Thoracic aorta (tissue), 2 donors: Measurements from ENCODE around the gene TAF10. TPM values are rescaled to one million over a fixed set of nuclear protein-coding genes. Genes with fewer than 3 reads are reported as not detected.

ENCODE experiments used
- ATAC-seq: fragments of 150-250 bp; one replicate; pipeline ENCODE4 v1.8.0; 2017; ENCODE audit warnings: low read depth; ENCODE audit not compliant: insufficient number of reproducible peaks, low FRiP score
- DNase-seq: peaks from one replicate; pipeline ENCODE4 v3.0.0-alpha.2; 2020; ENCODE audit warnings: low spot score
- H3K27ac ChIP-seq, 2 donors: fragments of 200-600 bp; sonication (generic); 1 replicate in 1 of 2; 2 replicates in 1 of 2; pipeline ENCODE4 v1.5.1; 2016; ENCODE audit warnings: mild to moderate bottlenecking in 2 of 2, moderate library complexity in 2 of 2
- H3K27me3 ChIP-seq: fragments of 200-600 bp; sonication (generic); replicated peaks from 2 replicates; pipeline ENCODE4 v1.6.0; 2016; ENCODE audit warnings: mild to moderate bottlenecking; ENCODE audit not compliant: insufficient read depth
- H3K36me3 ChIP-seq: fragments of 200-600 bp; sonication (generic); one replicate; pipeline ENCODE4 v1.5.1; 2016
- H3K4me1 ChIP-seq, 2 donors: fragments of 200-600 bp; sonication (generic); 1 replicate in 1 of 2; 2 replicates in 1 of 2; pipeline versions ENCODE4 v1.5.1 to v1.6.0; 2016; ENCODE audit warnings: low read depth in 2 of 2, mild to moderate bottlenecking in 1 of 2; ENCODE audit not compliant: control insufficient read depth in 1 of 2
- H3K4me3 ChIP-seq: fragments of 200-600 bp; sonication (generic); 2 replicates; pipeline ENCODE4 v1.5.1; 2016; ENCODE audit warnings: mild to moderate bottlenecking
- H3K9me3 ChIP-seq: fragments of 200-600 bp; sonication (generic); 2 replicates; pipeline ENCODE4 v1.5.1; 2016
- total RNA-seq, 2 donors: library from RNA; depleted of rRNA; stranded (reverse); fragments of >200 nt; gene quantifications; one replicate each; pipeline versions ENCODE4 v1.1.0 to v1.2.3, GENCODE V29; 2016
- TF ChIP-seq, protein P1 (sequence below): fragments of 200-600 bp; sonication (generic); IDR thresholded peaks from one replicate; pipeline ENCODE4 v1.5.1; 2019; ENCODE audit warnings: antibody characterized with exemption

Gene TAF10
- total RNA-seq, 2 donors from 2014 or later = 39.5 to 40.0 TPM

DNA sequence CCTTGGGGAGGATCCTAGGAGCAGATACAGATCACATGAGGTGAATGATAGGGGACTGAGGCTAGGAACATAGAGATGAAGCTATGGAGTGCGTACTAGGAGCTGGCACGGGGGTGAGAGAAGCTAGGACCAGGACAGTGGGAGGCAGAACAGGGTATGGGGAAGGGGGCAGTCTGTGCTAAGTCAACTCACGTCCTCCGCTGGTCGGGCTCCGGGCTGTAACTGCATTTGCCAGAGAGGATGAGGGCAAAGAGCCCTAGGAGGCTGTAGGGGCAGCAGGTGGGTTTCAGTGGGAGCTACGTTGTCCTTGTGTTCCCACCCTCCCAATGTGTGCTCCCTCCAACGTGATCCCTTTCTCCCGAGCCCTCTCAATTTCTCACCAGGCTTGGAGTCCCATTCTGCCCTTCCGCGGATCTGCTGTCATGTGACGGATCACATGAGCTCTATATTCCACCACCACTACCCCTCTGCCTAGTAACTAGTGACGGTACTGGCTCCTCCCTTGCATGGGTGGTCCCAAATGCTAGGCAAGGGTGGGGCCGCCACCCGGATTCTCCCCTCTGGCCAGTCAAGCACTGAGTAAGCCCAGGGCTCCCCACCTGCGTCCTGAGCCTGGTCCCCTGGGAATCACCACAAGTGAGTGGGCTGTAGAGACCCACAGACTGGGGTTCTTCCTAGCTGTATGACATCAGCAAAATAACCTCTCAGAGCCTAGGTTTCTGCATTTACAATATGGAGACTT, 7.2 kb upstream of the TAF10 start, which contains the start of gene TPP1:
Gene TPP1 (minus strand): TSS at position 419 of the 742 bp plus-strand sequence. CDS start 22 bp downstream, at position 397.
- Histone ChIP-seq H3K9me3 (no peaks in the 10 kb centered on the region), H3K4me1 (peaks cover 13 to 23% of the 10 kb centered on the region in 2 donors), H3K36me3 (peaks cover 11% of the 10 kb centered on the region), H3K27ac (peak within 1 kb of the TSS; percentile 75 to 80), H3K4me3 (peak within 1 kb of the TSS; percentile 93), H3K27me3 (no peaks in the 10 kb centered on the region)
- DNase-seq = peak; percentile 93
- TF ChIP-seq, protein P1, sequence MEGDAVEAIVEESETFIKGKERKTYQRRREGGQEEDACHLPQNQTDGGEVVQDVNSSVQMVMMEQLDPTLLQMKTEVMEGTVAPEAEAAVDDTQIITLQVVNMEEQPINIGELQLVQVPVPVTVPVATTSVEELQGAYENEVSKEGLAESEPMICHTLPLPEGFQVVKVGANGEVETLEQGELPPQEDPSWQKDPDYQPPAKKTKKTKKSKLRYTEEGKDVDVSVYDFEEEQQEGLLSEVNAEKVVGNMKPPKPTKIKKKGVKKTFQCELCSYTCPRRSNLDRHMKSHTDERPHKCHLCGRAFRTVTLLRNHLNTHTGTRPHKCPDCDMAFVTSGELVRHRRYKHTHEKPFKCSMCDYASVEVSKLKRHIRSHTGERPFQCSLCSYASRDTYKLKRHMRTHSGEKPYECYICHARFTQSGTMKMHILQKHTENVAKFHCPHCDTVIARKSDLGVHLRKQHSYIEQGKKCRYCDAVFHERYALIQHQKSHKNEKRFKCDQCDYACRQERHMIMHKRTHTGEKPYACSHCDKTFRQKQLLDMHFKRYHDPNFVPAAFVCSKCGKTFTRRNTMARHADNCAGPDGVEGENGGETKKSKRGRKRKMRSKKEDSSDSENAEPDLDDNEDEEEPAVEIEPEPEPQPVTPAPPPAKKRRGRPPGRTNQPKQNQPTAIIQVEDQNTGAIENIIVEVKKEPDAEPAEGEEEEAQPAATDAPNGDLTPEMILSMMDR = no peak
- peak; percentile 98 for ATAC-seq

DNA sequence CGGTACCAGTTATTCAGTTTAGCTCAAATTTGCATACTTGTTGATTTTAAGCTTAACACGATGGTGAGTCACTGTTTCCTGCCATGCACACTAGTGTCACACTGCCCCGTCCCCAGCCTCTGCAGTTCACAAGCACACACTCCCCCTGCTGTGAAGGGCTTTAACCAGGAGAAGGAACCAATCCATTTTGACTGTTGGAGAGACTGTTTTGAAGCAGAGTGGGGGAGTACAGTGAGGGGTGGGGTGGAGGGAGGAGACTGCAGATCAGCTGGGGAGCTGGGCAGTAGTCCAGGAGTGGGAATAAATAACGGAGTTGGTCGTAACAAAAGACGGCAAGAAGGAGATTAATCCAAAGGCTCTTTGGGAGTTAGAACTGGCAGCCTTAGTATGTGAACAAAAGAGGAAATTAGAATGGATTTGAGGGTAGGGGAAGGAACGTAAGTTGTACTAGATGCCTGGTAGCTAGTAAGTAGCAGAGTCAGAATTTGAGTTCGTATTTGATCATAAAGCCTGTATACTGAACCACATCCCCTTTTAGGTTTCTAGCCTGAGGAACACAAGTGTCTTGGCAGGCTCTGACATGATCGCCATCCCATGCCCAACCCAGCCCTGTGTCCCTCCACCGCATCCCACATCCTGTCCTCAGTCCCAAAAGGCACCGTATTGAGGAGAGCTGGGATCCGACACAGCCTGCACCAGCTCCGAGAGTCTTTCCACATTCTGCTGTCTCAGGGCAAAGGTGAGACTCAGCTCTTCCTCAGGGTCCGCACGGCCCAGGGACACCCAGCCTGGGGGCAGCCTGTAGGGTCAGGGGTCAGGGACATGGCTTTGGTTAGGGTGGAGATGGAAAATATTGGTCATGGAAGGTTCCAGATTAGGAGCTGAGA, 6.3 kb upstream of the TAF10 start:
- Histone ChIP-seq H3K4me3 (peak overlapping the region; percentile 93), H3K27me3 (no peaks in the 10 kb centered on the region), H3K27ac (peak overlapping the region; percentile 75 to 80), H3K4me1 (peaks cover 17 to 26% of the 10 kb centered on the region in 2 donors), H3K36me3 (peaks cover 11% of the 10 kb centered on the region), H3K9me3 (no peaks in the 10 kb centered on the region)
- TF ChIP-seq, protein P1 = no peak
- peak; percentile 10 for ATAC-seq
- DNase-seq = no peak

DNA sequence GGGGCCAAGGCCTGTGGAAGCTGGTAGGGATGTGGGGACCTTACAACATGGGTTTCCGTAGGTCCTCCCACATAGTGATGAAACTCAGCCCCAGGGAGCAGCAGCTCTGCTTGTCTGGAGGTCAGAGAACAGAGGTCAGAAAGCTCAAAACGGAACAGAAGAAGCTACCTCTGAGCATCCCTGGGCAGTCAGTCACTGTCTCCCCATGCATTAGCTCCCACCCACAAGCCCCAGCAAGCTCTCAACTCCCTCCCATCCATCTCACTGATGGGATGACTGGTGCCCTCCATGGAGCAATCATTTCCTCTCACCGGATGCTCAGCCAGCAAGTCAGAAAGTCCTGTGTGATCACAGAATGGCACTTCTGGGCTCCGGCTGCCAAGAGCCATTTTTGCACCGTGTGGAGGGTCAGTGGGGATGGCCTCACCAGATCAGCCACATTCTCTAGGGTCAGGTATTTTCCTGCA, 5.3 kb upstream of the TAF10 start:
- Histone ChIP-seq H3K4me1 (peaks cover 23 to 31% of the 10 kb centered on the region in 2 donors), H3K27ac (peak overlapping the region; percentile 4 to 80), H3K27me3 (no peaks in the 10 kb centered on the region), H3K4me3 (peak overlapping the region; percentile 93), H3K9me3 (no peaks in the 10 kb centered on the region), H3K36me3 (peaks cover 11% of the 10 kb centered on the region)
- DNase-seq = no peak
- no peak for ATAC-seq
- TF ChIP-seq, protein P1 = no peak

DNA sequence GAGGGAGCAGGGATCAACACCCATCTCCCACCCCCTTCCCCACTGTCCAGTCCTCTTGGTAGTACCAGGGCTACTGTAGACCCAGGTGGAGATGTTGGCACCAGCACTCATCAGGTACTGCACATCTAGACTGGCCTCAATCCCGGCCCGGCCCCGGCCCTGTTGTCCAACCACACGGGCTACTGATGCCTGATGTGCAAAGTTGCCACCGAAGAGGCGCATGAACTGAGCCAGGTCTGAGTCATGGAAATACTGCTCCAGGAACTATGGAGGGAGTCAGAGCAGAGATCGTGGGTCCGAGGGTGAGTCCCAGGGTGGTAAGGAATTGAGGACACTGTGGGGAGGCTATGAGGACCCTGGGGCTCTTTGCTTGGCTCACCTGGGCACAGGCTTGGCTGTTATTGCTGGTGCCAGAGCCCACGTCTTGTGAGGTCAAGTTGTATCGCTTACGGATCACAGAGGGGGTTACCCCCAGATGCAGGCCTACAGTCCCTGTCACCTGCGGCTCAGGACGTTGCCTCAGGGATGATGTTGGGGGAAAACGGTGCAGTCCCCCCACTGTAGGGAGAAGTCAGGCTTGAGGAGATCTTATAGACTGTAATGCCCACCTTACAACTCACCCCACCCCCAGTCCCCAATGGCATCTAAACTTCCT, 4.7 kb upstream of the TAF10 start:
- TF ChIP-seq, protein P1 = no peak
- peaks cover 23 to 31% of the 10 kb centered on the region in 2 donors for H3K4me1 ChIP-seq
- ATAC-seq (no peak), DNase-seq (no peak)
- no peaks in the 10 kb centered on the region for H3K9me3 ChIP-seq
- H3K27ac ChIP-seq = peak overlapping the region in 1 of 2 donors; percentile 4
- H3K4me3 ChIP-seq = no peak overlapping the region
- peaks cover 11% of the 10 kb centered on the region for H3K36me3 ChIP-seq
- no peaks in the 10 kb centered on the region for H3K27me3 ChIP-seq
